VCaP (cell line): ENCODE results near the gene TNFRSF8.

Experiments
- H3K27ac ChIP-seq: fragments of 450-650 bp; 2 replicates; pipeline ENCODE4 v1.5.1; 2017
- TF ChIP-seq, protein P1 (sequence below): fragments of 450-650 bp; conservative IDR thresholded peaks from 2 replicates; pipeline ENCODE4 v1.5.1; 2017; ENCODE audit warnings: mild to moderate bottlenecking, moderate library complexity

Gene TNFRSF8

DNA sequence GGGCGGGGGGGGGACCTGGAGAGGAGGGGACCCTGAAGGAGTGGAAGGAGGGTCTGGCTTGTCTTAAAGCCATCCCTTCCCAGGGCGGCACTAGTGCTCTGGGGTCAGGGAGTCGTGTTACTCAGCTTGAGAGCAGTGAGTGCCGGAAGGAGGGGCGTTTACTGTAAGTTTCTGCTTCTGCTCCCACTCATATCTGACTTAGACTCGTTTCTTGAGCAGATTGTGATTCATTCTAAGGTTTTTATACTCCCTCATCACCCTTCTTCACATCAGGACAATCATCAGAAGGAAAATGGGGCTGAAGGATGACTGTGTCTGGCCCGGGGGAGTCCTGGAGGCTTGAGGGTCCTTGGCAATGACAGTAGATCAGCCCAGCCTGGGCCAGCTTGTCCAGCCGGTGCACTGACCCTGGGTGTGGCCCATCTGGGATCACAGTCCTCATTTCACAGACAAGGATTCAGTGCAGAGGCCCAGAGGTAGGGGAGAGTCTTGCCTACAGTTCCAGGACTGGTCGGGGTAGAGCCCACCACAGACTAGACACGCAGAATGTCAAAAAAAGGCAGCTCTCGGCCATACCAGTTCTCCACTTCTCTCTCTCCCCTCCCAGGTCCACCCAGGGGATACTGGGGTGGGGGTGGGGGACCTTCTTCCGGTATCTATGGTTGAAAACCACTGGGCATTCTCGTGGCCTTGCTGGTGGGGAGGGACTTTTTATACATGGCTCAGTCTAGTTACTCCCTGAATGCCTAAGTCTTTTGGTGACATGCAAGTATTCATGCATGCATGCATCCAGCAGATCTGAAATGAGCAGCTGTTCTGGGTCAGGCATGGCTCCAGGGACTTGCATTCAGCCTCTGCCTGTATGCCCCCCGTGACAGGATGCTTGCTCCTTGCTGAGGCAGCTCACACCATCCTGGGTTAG, 5.1 kb downstream of the TNFRSF8 start:
- TF ChIP-seq, protein P1, sequence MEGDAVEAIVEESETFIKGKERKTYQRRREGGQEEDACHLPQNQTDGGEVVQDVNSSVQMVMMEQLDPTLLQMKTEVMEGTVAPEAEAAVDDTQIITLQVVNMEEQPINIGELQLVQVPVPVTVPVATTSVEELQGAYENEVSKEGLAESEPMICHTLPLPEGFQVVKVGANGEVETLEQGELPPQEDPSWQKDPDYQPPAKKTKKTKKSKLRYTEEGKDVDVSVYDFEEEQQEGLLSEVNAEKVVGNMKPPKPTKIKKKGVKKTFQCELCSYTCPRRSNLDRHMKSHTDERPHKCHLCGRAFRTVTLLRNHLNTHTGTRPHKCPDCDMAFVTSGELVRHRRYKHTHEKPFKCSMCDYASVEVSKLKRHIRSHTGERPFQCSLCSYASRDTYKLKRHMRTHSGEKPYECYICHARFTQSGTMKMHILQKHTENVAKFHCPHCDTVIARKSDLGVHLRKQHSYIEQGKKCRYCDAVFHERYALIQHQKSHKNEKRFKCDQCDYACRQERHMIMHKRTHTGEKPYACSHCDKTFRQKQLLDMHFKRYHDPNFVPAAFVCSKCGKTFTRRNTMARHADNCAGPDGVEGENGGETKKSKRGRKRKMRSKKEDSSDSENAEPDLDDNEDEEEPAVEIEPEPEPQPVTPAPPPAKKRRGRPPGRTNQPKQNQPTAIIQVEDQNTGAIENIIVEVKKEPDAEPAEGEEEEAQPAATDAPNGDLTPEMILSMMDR: no peak
- H3K27ac ChIP-seq: no peak overlapping the region

DNA sequence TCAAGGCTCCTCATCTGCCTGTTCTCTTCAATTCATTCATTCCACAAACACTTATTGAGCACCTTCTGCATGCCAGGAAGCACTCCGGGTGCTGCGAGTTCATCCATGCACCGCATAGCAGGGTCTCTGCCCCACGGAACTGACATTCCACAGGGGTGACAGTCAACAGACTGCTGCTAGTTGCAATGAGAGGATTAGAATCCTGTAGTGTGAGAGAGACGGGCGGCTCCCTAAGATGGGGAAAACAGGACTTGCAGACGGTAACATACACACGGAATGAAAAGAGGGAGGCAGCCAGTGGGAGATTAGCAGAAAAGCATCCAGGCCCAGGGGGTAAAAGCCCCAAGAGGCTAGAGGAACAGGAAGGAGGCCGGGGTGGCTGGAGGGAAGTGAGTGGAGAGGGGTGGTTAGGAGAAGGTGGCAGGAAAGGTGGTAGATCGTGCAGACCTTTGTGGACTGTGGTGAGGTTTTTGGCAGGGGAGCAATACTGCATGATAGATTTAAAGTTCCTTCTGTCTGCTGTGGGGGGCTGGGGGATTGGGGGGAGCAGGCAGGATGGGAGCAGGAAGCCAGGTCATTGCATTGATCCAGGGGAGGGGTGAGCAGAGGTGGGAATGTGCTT, 6.6 kb downstream of the TNFRSF8 start:
- no peak overlapping the region for H3K27ac ChIP-seq
- TF ChIP-seq, protein P1: no peak

- TF ChIP-seq, protein P1: no peak
- H3K27ac ChIP-seq: no peak overlapping the region
Measured at GRCh38 chr1:12071892-12072291, 8.8 kb downstream of the TNFRSF8 start.

DNA sequence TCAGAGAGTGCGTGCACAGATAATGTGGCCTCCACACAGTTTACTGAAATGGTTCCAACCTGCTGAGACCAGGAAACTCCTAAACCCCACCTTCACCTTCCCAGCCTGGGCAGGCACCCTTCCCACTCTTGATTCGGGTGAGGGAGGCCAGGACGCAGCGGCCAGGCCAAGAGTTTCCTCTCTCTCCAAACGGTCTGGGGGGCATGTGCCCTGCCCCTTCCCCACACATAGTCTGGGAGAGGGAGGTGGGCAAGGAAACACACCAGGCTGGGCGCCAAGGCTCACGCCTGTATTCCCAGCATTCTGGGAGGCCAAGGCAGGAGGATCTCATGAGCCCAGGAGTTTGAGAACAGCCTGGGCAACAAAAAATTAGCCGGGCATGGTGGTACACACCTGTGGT, 9.6 kb downstream of the TNFRSF8 start:
- TF ChIP-seq, protein P1: no peak
- H3K27ac ChIP-seq: no peak overlapping the region

GRCh38 chr1:12073796-12074195, 10.7 kb downstream of the TNFRSF8 start:
- TF ChIP-seq, protein P1: no peak
- no peak overlapping the region for H3K27ac ChIP-seq

GRCh38 chr1:12075195-12076114, 12.4 kb downstream of the TNFRSF8 start:
- TF ChIP-seq, protein P1: no peak

More at GRCh38 chr1:12075195-12076114, 12.4 kb downstream of the TNFRSF8 start:
- no peak overlapping the region for H3K27ac ChIP-seq
